BJ (cell line): ENCODE measurements around the gene MAP7D1. TPM values are rescaled to one million over a fixed set of nuclear protein-coding genes. Genes with fewer than 3 reads are reported as not detected.

Experiments used
- CTCF ChIA-PET: fragments of 350-600 bp; formaldehyde crosslinking; extraction: SDS; loops from one replicate; lab custom pipeline; 2021; ENCODE audit warnings: antibody characterized with exemption, inconsistent platforms; lab: Yijun Ruan, JAX
- POLR2A ChIA-PET: fragments of 300-600 bp; sonication (Branson Sonifier 250); formaldehyde crosslinking; extraction: SDS; loops from one replicate; lab custom pipeline; 2021; ENCODE audit warnings: antibody characterized with exemption; lab: Charles Lee
- DNase-seq: peaks from one replicate; pipeline ENCODE4 v3.0.0-alpha.2; 2011; ENCODE audit warnings: low read depth
- H3K27me3 ChIP-seq: 2 replicates; pipeline ENCODE4 v1.6.0; 2011; ENCODE audit warnings: low read length; ENCODE audit not compliant: control insufficient read depth, insufficient read depth
- H3K36me3 ChIP-seq: 2 replicates; pipeline ENCODE4 v1.5.1; 2011; ENCODE audit warnings: low read length; ENCODE audit not compliant: control insufficient read depth, insufficient read depth
- H3K4me3 ChIP-seq: 2 replicates; pipeline ENCODE4 v1.5.1; 2011; ENCODE audit warnings: low read depth, mild to moderate bottlenecking, control low read depth, low read length
- polyA plus RNA-seq: library from polyadenylated mRNA; depleted of rRNA; stranded (reverse); fragments of >200 nt; gene quantifications from 2 replicates; pipeline ENCODE4 v1.2.3, GENCODE V29; 2011
- TF ChIP-seq, protein P1 (sequence below): IDR thresholded peaks from 2 replicates; pipeline ENCODE4 v1.5.1; 2011; ENCODE audit warnings: low read depth, mild to moderate bottlenecking, control low read depth, inconsistent platforms, low read length, moderate library complexity; ENCODE audit not compliant: insufficient read depth

MAP7D1 gene
- polyA plus RNA-seq, 1 experiment = 33.7 TPM

DNA sequence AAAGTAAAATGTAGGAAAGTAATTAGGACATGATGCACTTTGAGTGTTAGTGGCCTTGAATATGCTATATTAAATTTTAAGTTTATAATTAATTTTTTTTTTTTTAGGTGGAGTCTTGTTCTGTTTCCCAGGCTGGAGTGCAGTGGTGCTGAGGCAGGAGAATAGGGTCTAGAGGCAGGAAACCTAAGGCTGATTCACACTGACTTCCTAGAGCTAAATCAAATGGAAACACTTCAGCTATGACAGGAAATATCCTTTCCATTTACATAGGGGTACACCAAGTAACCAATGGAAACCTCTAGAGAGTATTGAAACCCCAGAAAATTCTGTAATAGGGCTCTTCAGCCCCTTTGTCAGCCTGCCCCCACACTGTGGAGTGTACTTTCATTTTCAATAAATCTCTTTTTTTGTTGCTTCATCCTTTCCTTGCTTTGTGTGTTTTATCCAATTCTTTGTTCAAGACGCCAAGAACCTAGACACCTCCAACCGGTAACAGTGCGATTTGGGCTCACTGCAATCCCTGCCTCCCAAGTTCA, 50.4 kb downstream of the MAP7D1 start:
- ChIA-PET POLR2A (no interaction called here), CTCF (interaction anchor here (0.6 to 1.6 kb wide), 4 partner anchors 14 to 79 kb away, joined by 3 to 4 read pairs (median 4); no protein-coding TSS in a partner anchor)
- Histone ChIP-seq H3K27me3 (no peaks in the 10 kb centered on the region), H3K36me3 (no peaks in the 10 kb centered on the region), H3K4me3 (no peak overlapping the region)
- DNase-seq = no peak
- TF ChIP-seq, protein P1, sequence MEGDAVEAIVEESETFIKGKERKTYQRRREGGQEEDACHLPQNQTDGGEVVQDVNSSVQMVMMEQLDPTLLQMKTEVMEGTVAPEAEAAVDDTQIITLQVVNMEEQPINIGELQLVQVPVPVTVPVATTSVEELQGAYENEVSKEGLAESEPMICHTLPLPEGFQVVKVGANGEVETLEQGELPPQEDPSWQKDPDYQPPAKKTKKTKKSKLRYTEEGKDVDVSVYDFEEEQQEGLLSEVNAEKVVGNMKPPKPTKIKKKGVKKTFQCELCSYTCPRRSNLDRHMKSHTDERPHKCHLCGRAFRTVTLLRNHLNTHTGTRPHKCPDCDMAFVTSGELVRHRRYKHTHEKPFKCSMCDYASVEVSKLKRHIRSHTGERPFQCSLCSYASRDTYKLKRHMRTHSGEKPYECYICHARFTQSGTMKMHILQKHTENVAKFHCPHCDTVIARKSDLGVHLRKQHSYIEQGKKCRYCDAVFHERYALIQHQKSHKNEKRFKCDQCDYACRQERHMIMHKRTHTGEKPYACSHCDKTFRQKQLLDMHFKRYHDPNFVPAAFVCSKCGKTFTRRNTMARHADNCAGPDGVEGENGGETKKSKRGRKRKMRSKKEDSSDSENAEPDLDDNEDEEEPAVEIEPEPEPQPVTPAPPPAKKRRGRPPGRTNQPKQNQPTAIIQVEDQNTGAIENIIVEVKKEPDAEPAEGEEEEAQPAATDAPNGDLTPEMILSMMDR = no peak

DNA sequence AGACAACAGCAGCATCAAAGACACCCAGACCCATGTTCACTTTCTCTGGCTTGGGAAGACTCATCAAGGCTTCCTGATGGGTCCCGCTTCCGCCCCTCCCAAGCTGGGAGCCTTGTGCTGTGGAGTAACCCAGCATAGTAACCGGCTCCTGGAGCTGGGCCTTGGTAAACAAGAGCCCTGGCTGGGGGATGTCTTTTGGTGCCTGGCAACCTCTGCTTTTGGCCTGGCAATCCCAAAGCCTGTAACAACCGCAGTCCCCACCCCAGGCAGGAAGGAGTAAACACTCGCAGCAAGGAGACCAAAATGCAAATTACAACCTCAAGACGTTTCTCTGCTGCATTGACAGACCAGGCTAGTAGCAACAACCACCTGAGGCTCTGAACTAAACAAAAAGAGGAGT, 51.4 kb downstream of the MAP7D1 start:
- DNase-seq = no peak
- POLR2A ChIA-PET = no interaction called here
- CTCF ChIA-PET = interaction anchor here (0.9 to 1.0 kb wide), 3 partner anchors 15 to 78 kb away, joined by 3 to 4 read pairs (median 3); no protein-coding TSS in a partner anchor
- TF ChIP-seq, protein P1 = no peak
- Histone ChIP-seq H3K36me3 (no peaks in the 10 kb centered on the region), H3K27me3 (no peaks in the 10 kb centered on the region), H3K4me3 (no peak overlapping the region)

DNA sequence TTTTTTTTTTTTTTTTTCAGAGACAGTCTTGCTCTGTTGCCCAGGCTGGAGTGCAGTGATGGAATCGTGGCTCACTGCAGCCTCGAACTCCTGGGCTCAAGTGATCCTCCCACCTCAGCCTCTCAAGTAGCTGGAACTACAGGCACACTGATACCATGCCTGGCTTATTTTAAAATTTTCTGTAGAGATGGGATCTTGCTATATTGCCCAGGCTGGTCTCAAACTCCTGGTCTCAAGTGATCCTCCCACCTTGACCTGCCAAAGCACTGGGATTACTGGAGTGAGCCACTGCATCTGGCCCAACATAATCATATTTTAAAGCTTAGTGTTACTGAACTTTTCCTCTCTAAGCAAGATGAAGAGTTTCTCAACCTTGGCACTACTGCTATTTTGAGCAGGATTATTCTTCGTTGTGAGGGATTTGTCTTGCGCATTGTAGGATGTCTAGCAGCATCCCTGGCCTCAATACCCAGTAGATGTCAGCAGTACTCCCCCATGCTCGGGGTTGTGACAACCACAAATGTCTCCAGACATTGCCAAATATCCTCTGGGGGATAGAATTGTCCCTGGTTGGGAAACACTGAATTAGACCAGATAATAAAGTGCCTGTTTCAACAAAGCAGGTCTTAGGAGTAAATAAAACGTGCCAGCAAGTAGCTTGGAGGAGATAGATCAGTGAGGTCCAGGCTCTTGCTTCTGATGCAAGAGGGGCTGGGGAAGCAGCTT, 53.2 kb downstream of the MAP7D1 start:
- TF ChIP-seq, protein P1 = no peak
- no peak overlapping the region for H3K4me3 ChIP-seq
- no peak for DNase-seq
- no peaks in the 10 kb centered on the region for H3K36me3 ChIP-seq
- ChIA-PET POLR2A (interaction anchor here (0.6 kb wide), 1 partner anchor 19 kb away, joined by 3 read pairs; no protein-coding TSS in a partner anchor), CTCF (interaction anchor here (0.7 to 1.5 kb wide), 3 partner anchors 16 to 59 kb away, joined by 3 to 5 read pairs (median 4); no protein-coding TSS in a partner anchor)
- no peaks in the 10 kb centered on the region for H3K27me3 ChIP-seq

DNA sequence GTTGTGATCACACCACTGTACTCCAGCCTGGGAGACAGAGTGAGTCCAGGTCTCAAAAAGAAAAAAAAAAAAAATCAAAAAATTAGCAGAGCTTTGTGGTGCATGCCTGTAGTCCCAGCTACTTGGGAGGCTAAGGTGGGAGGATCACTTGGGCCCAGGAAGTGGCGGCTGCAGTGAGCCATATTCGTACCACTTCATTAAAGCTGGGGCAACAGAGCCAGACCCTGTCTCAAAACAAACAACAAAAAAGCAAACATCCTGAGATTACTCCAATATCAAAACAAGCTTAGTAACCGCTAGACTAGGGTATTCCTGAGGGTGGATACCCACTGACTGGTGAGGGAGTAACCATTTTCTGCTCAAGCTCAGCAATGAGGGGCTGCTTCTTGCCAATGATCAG, 55.3 kb downstream of the MAP7D1 start:
- no peak for DNase-seq
- Histone ChIP-seq H3K36me3 (no peaks in the 10 kb centered on the region), H3K4me3 (no peak overlapping the region), H3K27me3 (no peaks in the 10 kb centered on the region)
- TF ChIP-seq, protein P1 = no peak
- CTCF ChIA-PET = interaction anchor here (0.7 to 1.6 kb wide), 3 partner anchors 10 to 38 kb away, joined by 3 to 5 read pairs (median 4); no protein-coding TSS in a partner anchor
- POLR2A ChIA-PET = no interaction called here

DNA sequence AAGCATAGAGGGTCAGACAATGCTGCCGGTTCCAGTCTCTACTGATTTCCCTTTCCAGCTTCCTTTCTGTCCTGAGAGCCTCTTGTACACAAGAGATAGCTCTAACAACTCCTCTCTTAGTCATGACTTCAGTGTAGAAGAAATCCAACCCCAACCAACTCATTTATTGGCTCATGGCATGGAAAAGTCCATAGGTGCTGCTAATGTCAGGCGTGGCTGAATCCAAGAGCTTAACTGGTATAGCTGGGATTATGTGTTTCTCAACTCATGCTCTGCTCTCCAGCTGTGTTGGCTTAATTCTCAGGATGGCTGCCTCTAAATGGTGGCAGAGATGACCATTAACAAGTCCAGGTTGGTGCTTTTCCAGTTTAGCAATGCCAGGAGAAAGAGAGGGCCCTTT, 55.9 kb downstream of the MAP7D1 start:
- TF ChIP-seq, protein P1 = no peak
- H3K36me3 ChIP-seq = no peaks in the 10 kb centered on the region
- H3K4me3 ChIP-seq = no peak overlapping the region
- ChIA-PET POLR2A (interaction anchor here (0.6 kb wide), 1 partner anchor 27 kb away, joined by 3 read pairs; no protein-coding TSS in a partner anchor), CTCF (interaction anchor here (0.7 to 1.6 kb wide), 4 partner anchors 9 to 78 kb away, joined by 3 to 5 read pairs (median 4); no protein-coding TSS in a partner anchor)
- no peak for DNase-seq
- no peaks in the 10 kb centered on the region for H3K27me3 ChIP-seq
